GM12872 (cell line): ENCODE results near the gene CNIH2.

Source experiments
- TF ChIP-seq, protein P1 (sequence below): IDR thresholded peaks from 3 replicates; pipeline ENCODE4 v1.5.1; 2011; ENCODE audit warnings: low read depth, mild to moderate bottlenecking, low read length, moderate library complexity; ENCODE audit not compliant: insufficient read depth

CNIH2 gene

GRCh38 chr11:66286699-66287098, 8.7 kb downstream of the CNIH2 start:
- TF ChIP-seq, protein P1, sequence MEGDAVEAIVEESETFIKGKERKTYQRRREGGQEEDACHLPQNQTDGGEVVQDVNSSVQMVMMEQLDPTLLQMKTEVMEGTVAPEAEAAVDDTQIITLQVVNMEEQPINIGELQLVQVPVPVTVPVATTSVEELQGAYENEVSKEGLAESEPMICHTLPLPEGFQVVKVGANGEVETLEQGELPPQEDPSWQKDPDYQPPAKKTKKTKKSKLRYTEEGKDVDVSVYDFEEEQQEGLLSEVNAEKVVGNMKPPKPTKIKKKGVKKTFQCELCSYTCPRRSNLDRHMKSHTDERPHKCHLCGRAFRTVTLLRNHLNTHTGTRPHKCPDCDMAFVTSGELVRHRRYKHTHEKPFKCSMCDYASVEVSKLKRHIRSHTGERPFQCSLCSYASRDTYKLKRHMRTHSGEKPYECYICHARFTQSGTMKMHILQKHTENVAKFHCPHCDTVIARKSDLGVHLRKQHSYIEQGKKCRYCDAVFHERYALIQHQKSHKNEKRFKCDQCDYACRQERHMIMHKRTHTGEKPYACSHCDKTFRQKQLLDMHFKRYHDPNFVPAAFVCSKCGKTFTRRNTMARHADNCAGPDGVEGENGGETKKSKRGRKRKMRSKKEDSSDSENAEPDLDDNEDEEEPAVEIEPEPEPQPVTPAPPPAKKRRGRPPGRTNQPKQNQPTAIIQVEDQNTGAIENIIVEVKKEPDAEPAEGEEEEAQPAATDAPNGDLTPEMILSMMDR = no peak

DNA sequence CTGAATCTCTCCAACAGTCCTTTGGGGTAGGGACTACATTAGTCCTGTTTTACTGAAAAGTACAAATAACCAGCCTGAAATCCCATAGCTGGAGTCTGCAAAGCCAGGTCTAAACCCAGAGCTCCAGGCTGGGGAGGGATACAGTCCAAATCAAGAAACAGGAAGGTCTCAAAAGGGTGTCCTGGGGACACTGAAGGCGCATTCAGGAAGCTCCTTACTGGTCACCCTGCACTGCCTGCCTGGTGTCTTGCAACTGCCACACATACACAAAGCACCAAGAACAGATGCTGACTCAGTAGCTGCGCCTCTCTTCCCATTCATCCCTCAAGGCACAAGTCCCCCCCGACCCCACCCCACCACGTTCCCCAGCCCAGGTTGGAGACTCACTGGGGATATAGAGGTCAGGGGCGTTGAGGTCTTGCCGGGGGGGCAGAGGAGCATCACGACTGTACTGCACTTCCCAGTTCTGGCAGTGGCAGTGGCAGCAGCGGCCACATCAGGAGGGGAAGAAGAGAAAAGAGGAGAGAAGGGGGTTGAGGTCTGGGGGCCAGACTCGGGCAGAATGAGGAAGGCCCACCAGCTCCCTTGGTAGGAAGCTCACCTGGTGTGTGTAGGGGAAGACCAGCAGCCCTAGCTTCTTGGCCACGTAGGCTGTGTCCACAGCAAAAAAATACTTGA, 9.4 kb downstream of the CNIH2 start:
- TF ChIP-seq, protein P1 = no peak

DNA sequence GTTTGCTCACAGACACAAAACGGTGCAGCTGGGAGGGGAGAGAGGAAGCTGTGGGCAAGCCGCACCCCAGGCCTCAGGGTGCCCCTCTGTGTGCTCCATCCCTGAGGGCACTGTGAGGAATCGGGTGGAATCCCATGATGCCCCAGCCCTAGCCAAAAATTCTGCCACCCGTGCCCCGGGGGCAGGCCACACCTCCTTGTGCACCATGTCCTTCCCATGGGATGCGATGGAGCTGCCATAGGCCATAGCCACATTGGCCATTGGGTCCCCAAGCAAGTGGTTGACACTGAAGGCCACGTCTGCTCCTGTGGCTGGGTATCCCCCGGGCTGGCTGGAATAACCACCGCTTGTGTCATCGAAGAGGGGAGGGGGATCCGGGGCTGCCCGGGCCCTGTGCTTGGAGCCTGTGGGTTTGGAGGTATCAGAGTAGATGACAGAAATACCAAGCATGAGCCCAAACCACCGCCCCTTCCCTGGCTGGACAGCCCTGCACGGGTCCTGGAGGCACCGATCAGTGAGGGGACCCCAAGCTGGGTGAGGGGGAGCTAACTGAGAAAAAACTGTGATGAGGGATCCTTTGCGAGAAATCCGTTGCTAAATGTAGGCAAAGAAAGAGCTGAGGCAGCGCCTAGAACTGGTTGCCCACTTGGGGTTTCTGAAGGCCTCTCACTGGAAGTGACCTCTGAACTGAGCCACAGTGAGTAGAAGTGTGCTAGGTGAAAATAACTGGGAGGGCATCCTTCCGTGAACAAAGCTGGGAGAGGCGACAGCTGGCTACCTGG, 10.1 kb downstream of the CNIH2 start:
- TF ChIP-seq, protein P1 = no peak

DNA sequence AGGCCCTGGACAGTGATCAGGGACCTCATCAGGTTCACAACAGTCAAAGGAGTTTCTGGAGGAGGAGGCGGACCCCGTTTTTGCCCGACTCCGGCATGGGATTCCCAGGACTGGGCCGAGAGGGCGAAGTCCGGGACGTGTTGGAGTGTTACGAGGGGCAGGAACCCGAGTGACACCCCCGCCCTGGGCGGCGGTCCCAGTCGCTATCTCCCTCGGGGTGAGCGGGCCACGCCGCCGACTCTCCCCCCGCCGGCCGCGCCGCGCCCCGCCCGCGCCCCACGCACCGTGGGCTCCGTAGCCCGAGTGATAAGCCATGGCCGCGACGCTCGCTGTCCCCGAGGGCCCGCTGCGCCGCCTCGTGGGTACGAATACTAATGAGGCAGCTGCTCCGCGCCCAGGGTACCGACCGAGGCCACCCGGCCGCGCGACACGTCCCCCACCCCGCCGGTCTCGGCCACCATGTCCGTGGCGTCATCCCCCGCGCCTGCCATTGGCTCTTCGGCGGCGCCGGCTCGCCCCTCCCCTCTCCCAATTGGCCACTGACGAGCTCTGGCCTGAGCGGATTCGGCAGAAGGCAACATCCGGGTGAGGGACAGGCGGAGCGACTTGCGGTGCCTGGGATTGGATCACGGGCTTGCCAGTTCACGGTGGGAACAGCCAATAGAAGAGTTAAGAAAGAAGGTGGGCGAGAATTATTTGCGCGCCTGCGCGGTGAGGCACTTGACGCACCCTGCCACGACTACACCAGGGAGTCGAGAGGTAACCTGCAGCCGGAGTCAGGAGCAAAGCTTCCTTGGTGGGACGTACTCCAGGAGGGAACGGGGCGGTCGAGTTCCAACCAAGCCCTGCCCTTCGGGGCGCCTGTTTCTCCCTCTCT, 10.9 kb downstream of the CNIH2 start, which contains the start of gene YIF1A:
YIF1A (minus strand) TSS at position 473 of the 877 bp plus-strand sequence; CDS start at position 315, 158 bp downstream.
- TF ChIP-seq, protein P1 = no peak

GRCh38 chr11:66289548-66290329, 11.8 kb downstream of the CNIH2 start:
- TF ChIP-seq, protein P1 = no peak

DNA sequence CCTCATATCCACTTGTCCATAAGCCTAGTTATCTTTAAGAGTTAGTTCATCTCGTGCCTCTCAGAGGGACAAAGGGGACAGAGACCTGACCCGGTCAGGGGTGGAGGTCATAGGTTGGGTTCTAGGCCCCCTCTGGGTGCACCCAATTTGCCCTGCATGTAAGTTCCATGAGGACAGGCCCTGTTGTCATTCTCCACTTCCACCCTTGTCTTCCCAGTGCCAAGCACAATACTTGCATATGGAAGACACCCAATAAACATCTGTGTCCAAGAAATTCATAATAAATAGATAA, 12.3 kb downstream of the CNIH2 start:
- TF ChIP-seq, protein P1 = no peak

DNA sequence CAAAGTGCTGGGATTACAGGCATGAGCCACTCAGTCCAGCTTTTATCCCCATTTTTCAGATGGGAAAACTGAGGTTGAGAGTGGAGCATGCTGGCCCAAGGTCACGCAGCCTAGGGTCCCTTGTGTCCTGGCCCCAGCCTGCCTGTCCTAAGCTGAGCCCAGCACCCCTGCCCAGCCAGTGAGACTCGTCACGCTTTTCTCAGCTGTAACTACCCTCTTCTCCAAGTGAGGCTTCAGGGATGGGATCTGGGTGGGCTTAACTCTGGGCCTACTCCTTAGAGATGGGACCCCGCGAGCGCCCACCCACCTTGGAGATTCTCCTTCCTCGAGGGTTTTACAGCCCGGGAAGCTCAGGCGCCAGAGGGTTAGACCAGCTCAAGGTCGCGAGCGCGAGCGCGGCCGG, 13.3 kb downstream of the CNIH2 start:
- TF ChIP-seq, protein P1 = no peak
